AG04449 (cell line): ENCODE measurements around the gene TEX36.
"Not testable (repeated sequence)": the region's sequence is repeated elsewhere in the genome, so short reads cannot be mapped to it uniquely, and the experiment has no call there.

Source experiments
- CTCF ChIA-PET: fragments of 350-600 bp; formaldehyde crosslinking; extraction: SDS; loops from one replicate; lab custom pipeline; 2021; ENCODE audit warnings: antibody characterized with exemption; lab: Yijun Ruan, JAX
- POLR2A ChIA-PET: fragments of 400-600, 350-600 bp; formaldehyde crosslinking; extraction: SDS; loops from one replicate; lab custom pipeline; 2020; ENCODE audit warnings: antibody characterized with exemption, inconsistent platforms; lab: Yijun Ruan, JAX
- DNase-seq: peaks from one replicate; pipeline ENCODE4 v3.0.0-alpha.2; 2010; ENCODE audit warnings: low read depth, low spot score
- H3K4me3 ChIP-seq: 2 replicates; pipeline ENCODE4 v1.5.1; 2011; ENCODE audit warnings: low read depth, mild to moderate bottlenecking, control low read depth, low read length
- CTCF ChIP-seq: IDR thresholded peaks from one replicate; pipeline ENCODE4 v1.5.1; 2011; ENCODE audit warnings: mild to moderate bottlenecking, moderate library complexity, low read length, control low read depth, inconsistent platforms; ENCODE audit not compliant: insufficient read depth; ENCODE audit errors: missing control alignments

The TEX36 gene

GRCh38 chr10:125707541-125708468 lies 24.8 kb upstream of the TEX36 start:
- no peak for DNase-seq
- no peak overlapping the region for H3K4me3 ChIP-seq
- no peak for TF ChIP-seq CTCF
- POLR2A ChIA-PET: interaction anchor here (0.8 kb wide), 1 partner anchor 12 kb away, joined by 4 read pairs; the partner anchor contains the start of gene EDRF1
- CTCF ChIA-PET: interaction anchor here (0.7 to 1.0 kb wide), 2 partner anchors 10 to 15 kb away, joined by 3 to 4 read pairs; no protein-coding TSS in a partner anchor

GRCh38 chr10:125700355-125700911 lies 17.5 kb upstream of the TEX36 start:
- H3K4me3 ChIP-seq: no peak overlapping the region
- TF ChIP-seq CTCF: peak; percentile 13
- POLR2A ChIA-PET: no interaction called here
- no peak for DNase-seq
- CTCF ChIA-PET: interaction anchor here (0.9 to 3.5 kb wide), 13 partner anchors 9 to 1165 kb away, joined by 3 to 17 read pairs (median 4); no protein-coding TSS in a partner anchor

- H3K4me3 ChIP-seq: no peak overlapping the region
- no peak for DNase-seq
- CTCF ChIA-PET: interaction anchor here (0.9 to 3.5 kb wide), 12 partner anchors 8 to 1164 kb away, joined by 3 to 17 read pairs (median 4); no protein-coding TSS in a partner anchor
- TF ChIP-seq CTCF: no peak
- POLR2A ChIA-PET: no interaction called here
Observed at GRCh38 chr10:125699562-125700143, 16.7 kb upstream of the TEX36 start.

- no peak for DNase-seq
- TF ChIP-seq CTCF: peak; percentile 5
- no peak overlapping the region for H3K4me3 ChIP-seq
- CTCF ChIA-PET: interaction anchor here (0.6 to 3.5 kb wide), 5 partner anchors 7 to 689 kb away, joined by 3 to 17 read pairs (median 4); no protein-coding TSS in a partner anchor
- POLR2A ChIA-PET: no interaction called here
Observed at GRCh38 chr10:125698481-125698998, 15.6 kb upstream of the TEX36 start.

- CTCF ChIA-PET, DNase-seq, POLR2A ChIA-PET, H3K4me3 ChIP-seq: not testable (repeated sequence)
Observed at GRCh38 chr10:125696884-125697283, 13.9 kb upstream of the TEX36 start.

- CTCF ChIA-PET: interaction anchor here (0.7 to 1.4 kb wide), 2 partner anchors 351 to 633 kb away, joined by 3 read pairs; no protein-coding TSS in a partner anchor
- no peak overlapping the region for H3K4me3 ChIP-seq
- POLR2A ChIA-PET: interaction anchor here (0.8 to 1.1 kb wide), 2 partner anchors 24 to 632 kb away, joined by 3 to 6 read pairs; partner anchors contain the start of gene EDRF1
- peak; percentile 90 for DNase-seq
- peak; percentile 5 for TF ChIP-seq CTCF
Observed at GRCh38 chr10:125694883-125695282, 11.9 kb upstream of the TEX36 start.
